T follicular helper cell (primary cell): ENCODE data around the gene MAN2C1.

Source experiments
- DNase-seq: peaks from one replicate; pipeline ENCODE4 v3.0.0-alpha.2; 2020; ENCODE audit warnings: low read depth

The MAN2C1 gene

GRCh38 chr15:75309711-75310110, 58.7 kb downstream of the MAN2C1 start:
- no peak for DNase-seq

GRCh38 chr15:75307778-75308390, 60.5 kb downstream of the MAN2C1 start:
- DNase-seq: no peak

DNA sequence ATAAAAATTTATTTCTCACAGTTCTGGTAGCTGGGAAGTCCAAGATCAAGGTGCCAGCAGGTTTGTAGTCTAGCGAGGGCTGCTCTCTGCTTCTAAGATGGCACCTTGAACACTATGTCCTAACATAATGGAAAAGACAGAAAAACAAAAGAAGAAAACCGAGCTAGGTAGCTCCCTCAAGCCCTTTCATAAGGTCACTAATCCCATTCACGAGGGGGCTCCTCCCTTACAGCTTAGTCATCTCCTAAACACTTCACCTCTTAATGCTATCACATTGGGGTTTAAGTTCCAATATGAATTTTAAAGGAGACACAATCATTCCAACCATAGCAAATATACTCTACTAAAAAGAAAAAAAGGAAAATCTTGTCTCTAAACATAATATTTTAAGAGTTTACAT, 62.2 kb downstream of the MAN2C1 start:
- DNase-seq: no peak
